ENCODE data around the gene LAPTM5.
A peak's percentile ranks its signal among the peaks of the same experiment; 100 is the strongest.
"Not testable (repeated sequence)": the region's sequence is repeated elsewhere in the genome, so short reads cannot be mapped to it uniquely, and the experiment has no call there.

LAPTM5 gene

GRCh38 chr1:30771005-30771404 lies 13.4 kb upstream of the LAPTM5 start:
- no peak overlapping the region for H3K9ac ChIP-seq (ENCODE audit: low read length in 5 of 5)
- H3K27ac ChIP-seq (ENCODE audit: low read depth, low read length): no peak overlapping the region
- H3K27me3 ChIP-seq (ENCODE audit: control insufficient read depth in 5 of 5, insufficient read depth in 4 of 5, low read length in 5 of 5): no peaks in the 10 kb centered on the region
- H3K9me3 ChIP-seq (ENCODE audit: control insufficient read depth in 5 of 5, low read length in 5 of 5): no peaks in the 10 kb centered on the region
- peaks cover 0 to 18% (median 12%) of the 10 kb centered on the region in 5 donors for H3K4me1 ChIP-seq (ENCODE audit: control insufficient read depth in 5 of 5, insufficient read depth in 5 of 5, low read length in 5 of 5)
- no peak overlapping the region for H3K4me3 ChIP-seq (ENCODE audit: low read depth in 1 of 5, low read length in 5 of 5)
- H3K36me3 ChIP-seq (ENCODE audit: control insufficient read depth in 5 of 5, insufficient read depth in 5 of 5, low read length in 5 of 5): no peaks in the 10 kb centered on the region

- Histone ChIP-seq H3K27me3 (ENCODE audit: control insufficient read depth in 5 of 5, insufficient read depth in 4 of 5, low read length in 5 of 5) (no peaks in the 10 kb centered on the region), H3K9me3 (ENCODE audit: control insufficient read depth in 5 of 5, low read length in 5 of 5) (no peaks in the 10 kb centered on the region), H3K27ac (ENCODE audit: low read depth, low read length) (no peak overlapping the region), H3K36me3 (ENCODE audit: control insufficient read depth in 5 of 5, insufficient read depth in 5 of 5, low read length in 5 of 5) (no peaks in the 10 kb centered on the region), H3K9ac (ENCODE audit: low read length in 5 of 5) (no peak overlapping the region), H3K4me1 (ENCODE audit: control insufficient read depth in 5 of 5, insufficient read depth in 5 of 5, low read length in 5 of 5) (peaks cover 0 to 18% (median 12%) of the 10 kb centered on the region in 5 donors), H3K4me3 (ENCODE audit: low read depth in 1 of 5, low read length in 5 of 5) (no peak overlapping the region)
Measured at GRCh38 chr1:30770150-30770549, 12.6 kb upstream of the LAPTM5 start.

DNA sequence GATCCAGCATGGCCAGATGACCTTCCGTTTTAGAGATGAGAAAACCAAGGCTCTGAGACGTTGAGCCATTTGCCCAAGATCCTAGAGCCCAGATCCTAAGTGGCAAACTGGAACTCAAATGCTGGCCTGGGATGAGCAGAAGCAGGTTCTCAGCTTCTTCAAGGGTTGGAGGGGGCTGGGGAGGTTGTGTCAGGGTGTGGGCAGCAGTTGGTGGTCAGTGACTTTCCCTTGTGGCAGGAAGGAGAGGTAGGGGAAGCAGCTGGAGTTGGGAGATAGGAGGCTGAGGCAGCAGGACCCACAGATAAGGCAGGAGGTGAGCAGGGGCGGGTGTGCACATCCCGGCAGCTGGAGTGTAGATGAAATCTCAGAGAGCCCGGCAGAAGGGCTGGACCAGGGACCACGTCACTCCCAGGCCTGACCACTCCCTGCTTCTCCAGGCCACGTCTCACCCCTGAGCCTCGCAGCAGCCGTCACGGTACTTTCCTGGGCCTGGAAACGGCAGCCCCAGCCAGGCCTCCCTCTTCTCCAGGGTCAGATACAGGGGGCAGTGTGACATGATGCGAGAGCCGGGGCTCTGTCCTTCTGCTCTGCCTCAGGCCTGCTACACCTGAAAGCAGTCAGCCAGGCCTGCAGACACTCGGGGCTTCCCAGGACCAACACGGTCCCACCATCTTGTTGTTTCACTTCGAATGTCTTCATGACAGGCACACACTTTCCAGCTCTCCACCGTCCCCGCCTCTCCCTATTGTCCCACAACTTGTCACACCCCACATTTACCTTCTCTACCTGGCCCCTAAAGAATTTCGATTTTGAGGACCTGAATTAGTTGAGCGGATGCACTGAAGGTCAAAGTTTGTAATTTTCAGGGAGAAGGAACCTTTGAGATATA lies 11.5 kb upstream of the LAPTM5 start:
- Histone ChIP-seq H3K9me3 (ENCODE audit: control insufficient read depth in 5 of 5, low read length in 5 of 5) (no peaks in the 10 kb centered on the region), H3K27me3 (ENCODE audit: control insufficient read depth in 5 of 5, insufficient read depth in 4 of 5, low read length in 5 of 5) (no peaks in the 10 kb centered on the region), H3K9ac (ENCODE audit: low read length in 5 of 5) (no peak overlapping the region), H3K4me1 (ENCODE audit: control insufficient read depth in 5 of 5, insufficient read depth in 5 of 5, low read length in 5 of 5) (peaks cover 0 to 18% (median 12%) of the 10 kb centered on the region in 5 donors), H3K36me3 (ENCODE audit: control insufficient read depth in 5 of 5, insufficient read depth in 5 of 5, low read length in 5 of 5) (no peaks in the 10 kb centered on the region), H3K27ac (ENCODE audit: low read depth, low read length) (peak overlapping the region; percentile 23), H3K4me3 (ENCODE audit: low read depth in 1 of 5, low read length in 5 of 5) (no peak overlapping the region)

DNA sequence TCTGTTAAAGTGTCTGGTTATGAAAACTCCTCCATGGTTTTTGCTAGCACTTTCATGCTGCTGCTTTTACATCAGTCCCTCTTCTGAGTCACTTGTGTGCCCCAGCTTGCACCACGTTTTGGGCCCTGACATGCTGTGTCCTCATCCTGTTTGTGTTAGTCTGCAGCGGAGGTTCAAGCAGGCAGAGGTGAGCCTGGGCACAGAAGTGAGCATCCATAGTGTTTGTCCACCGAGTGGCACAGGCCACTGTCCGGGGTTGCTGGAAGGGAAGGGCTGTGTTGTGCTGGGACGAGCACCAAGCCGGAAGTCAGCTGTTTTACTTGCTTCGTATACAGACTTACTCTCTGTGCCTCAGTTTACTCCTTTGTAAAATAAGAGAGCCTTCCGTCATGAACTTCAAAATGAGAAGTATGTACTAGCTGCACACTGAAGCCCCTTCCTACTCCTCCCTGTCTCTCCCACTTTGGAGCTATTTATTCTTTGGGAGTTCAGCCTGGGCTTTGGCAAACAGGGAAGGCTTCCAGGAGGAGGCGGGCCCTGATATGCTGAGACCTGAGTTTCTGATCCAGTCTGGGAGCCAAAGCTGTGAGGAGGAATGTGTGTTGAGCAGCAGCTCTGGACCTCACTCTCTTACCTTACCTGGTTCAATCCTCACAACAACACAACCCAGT lies 10.7 kb upstream of the LAPTM5 start:
- peak overlapping the region; percentile 23 for H3K27ac ChIP-seq (ENCODE audit: low read depth, low read length)
- peaks cover 0 to 25% (median 19%) of the 10 kb centered on the region in 5 donors for H3K4me1 ChIP-seq (ENCODE audit: control insufficient read depth in 5 of 5, insufficient read depth in 5 of 5, low read length in 5 of 5)
- H3K9me3 ChIP-seq (ENCODE audit: control insufficient read depth in 5 of 5, low read length in 5 of 5): no peaks in the 10 kb centered on the region
- H3K27me3 ChIP-seq (ENCODE audit: control insufficient read depth in 5 of 5, insufficient read depth in 4 of 5, low read length in 5 of 5): no peaks in the 10 kb centered on the region
- no peak overlapping the region for H3K9ac ChIP-seq (ENCODE audit: low read length in 5 of 5)
- H3K36me3 ChIP-seq (ENCODE audit: control insufficient read depth in 5 of 5, insufficient read depth in 5 of 5, low read length in 5 of 5): no peaks in the 10 kb centered on the region
- H3K4me3 ChIP-seq (ENCODE audit: low read depth in 1 of 5, low read length in 5 of 5): no peak overlapping the region

DNA sequence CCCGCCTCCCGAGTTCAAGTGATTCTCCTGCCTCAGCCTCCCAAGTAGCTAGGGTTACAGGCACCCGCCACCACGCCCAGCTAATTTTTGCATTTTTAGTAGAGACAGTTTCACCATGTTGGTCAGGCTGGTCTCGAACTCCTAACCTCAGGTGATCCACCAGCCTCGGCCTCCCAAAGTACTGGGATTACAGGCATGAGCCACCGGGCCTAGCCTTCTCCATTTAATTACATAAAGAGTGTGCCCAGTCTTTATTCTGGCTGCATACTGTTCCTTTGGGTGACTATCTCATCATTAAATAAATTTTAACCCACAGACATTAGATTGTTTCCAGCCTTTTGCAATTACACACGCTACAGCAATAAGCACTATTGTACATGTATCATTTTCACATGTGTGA lies 9.4 kb upstream of the LAPTM5 start:
- not testable (repeated sequence) for H3K4me3 ChIP-seq (ENCODE audit: low read depth in 1 of 5, low read length in 5 of 5); H3K27ac ChIP-seq (ENCODE audit: low read depth, low read length); H3K36me3 ChIP-seq (ENCODE audit: control insufficient read depth in 5 of 5, insufficient read depth in 5 of 5, low read length in 5 of 5); H3K9ac ChIP-seq (ENCODE audit: low read length in 5 of 5); H3K9me3 ChIP-seq (ENCODE audit: control insufficient read depth in 5 of 5, low read length in 5 of 5); H3K27me3 ChIP-seq (ENCODE audit: control insufficient read depth in 5 of 5, insufficient read depth in 4 of 5, low read length in 5 of 5)
- H3K4me1 ChIP-seq (ENCODE audit: control insufficient read depth in 5 of 5, insufficient read depth in 5 of 5, low read length in 5 of 5): peaks cover 2 to 35% (median 25%) of the 10 kb centered on the region in 5 donors

DNA sequence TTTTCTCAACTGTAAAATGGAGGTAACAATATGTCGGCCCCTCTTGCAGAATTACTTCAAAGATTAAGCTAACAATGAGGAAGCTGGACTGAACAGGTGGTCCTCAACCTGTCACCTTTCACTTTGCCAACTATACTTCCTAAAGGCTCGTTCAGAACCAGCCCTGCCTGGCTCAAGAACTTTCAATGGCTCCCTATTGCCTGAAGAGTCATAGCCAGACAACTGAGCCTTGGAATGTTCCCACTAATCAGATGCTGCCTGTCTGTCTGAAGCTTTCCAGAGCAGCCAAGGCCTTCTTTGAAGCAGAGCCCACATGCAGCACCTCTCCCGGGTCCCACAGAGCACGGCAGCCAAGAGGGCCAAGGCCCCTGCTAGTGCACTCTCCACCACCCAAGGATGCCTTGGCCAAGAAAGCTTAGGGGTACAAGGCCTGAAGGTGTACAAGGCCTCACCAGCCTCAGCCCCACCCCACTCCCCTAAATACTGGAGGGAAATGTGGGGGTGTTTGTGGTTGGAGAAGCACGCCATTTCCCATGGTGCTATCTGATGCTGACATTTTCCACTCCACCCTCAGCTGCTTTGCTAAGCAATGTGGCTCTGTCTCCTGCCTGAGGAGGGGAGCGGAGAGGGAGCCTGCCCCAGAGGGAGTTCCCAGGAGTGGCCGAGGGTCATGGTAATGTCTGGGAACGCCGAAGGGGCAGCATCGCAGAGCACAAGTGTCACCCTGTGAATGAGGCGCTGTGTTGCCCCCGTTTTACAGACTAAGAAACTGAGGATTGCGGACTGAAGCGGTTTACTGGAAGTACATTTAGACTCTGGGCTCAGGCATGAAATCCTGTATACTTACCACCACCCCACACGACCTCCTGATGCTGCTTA lies 8.2 kb upstream of the LAPTM5 start:
- Histone ChIP-seq H3K27me3 (ENCODE audit: control insufficient read depth in 5 of 5, insufficient read depth in 4 of 5, low read length in 5 of 5) (no peaks in the 10 kb centered on the region), H3K4me1 (ENCODE audit: control insufficient read depth in 5 of 5, insufficient read depth in 5 of 5, low read length in 5 of 5) (peaks cover 7 to 47% (median 29%) of the 10 kb centered on the region in 5 donors), H3K9ac (ENCODE audit: low read length in 5 of 5) (no peak overlapping the region), H3K9me3 (ENCODE audit: control insufficient read depth in 5 of 5, low read length in 5 of 5) (no peaks in the 10 kb centered on the region), H3K27ac (ENCODE audit: low read depth, low read length) (no peak overlapping the region), H3K36me3 (ENCODE audit: control insufficient read depth in 5 of 5, insufficient read depth in 5 of 5, low read length in 5 of 5) (no peaks in the 10 kb centered on the region), H3K4me3 (ENCODE audit: low read depth in 1 of 5, low read length in 5 of 5) (no peak overlapping the region)

DNA sequence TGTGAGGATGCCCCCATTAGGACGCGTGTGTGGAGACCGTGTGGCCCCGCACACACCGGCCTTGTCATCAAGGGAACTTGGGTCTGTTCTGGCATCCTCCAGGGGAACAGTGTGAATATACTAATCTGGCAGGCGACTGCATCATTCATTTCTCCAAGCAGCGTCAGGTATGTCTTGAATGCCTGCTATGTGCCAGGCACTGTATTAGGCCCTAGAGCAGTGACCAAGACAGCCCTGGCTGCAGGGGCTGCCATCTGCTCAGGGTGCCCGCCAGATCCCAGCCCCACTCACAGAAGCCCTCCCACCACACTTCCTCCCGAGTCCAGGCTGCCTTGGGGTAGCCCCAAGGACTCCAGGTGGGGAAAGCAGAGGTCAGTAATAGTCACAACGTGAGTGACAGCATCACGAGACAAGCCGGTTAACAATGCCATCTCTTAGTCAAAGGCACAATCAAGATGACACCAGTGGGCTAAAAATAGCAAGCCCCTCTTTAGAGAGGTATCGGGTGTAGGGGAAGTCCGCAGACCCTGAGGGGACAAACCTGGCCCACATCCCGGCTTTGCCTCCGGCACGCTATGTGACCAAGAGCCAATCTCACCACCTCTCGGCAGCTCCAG lies 7.5 kb upstream of the LAPTM5 start:
- H3K36me3 ChIP-seq (ENCODE audit: control insufficient read depth in 5 of 5, insufficient read depth in 5 of 5, low read length in 5 of 5): no peaks in the 10 kb centered on the region
- H3K4me3 ChIP-seq (ENCODE audit: low read depth in 1 of 5, low read length in 5 of 5): no peak overlapping the region
- no peak overlapping the region for H3K9ac ChIP-seq (ENCODE audit: low read length in 5 of 5)
- H3K4me1 ChIP-seq (ENCODE audit: control insufficient read depth in 5 of 5, insufficient read depth in 5 of 5, low read length in 5 of 5): peaks cover 7 to 54% (median 29%) of the 10 kb centered on the region in 5 donors
- H3K27ac ChIP-seq (ENCODE audit: low read depth, low read length): no peak overlapping the region
- H3K27me3 ChIP-seq (ENCODE audit: control insufficient read depth in 5 of 5, insufficient read depth in 4 of 5, low read length in 5 of 5): no peaks in the 10 kb centered on the region
- no peaks in the 10 kb centered on the region for H3K9me3 ChIP-seq (ENCODE audit: control insufficient read depth in 5 of 5, low read length in 5 of 5)

- no peaks in the 10 kb centered on the region for H3K36me3 ChIP-seq (ENCODE audit: control insufficient read depth in 5 of 5, insufficient read depth in 5 of 5, low read length in 5 of 5)
- H3K4me1 ChIP-seq (ENCODE audit: control insufficient read depth in 5 of 5, insufficient read depth in 5 of 5, low read length in 5 of 5): peaks cover 7 to 59% (median 29%) of the 10 kb centered on the region in 5 donors
- no peak overlapping the region for H3K27ac ChIP-seq (ENCODE audit: low read depth, low read length)
- H3K27me3 ChIP-seq (ENCODE audit: control insufficient read depth in 5 of 5, insufficient read depth in 4 of 5, low read length in 5 of 5): no peaks in the 10 kb centered on the region
- H3K9me3 ChIP-seq (ENCODE audit: control insufficient read depth in 5 of 5, low read length in 5 of 5): no peaks in the 10 kb centered on the region
- H3K4me3 ChIP-seq (ENCODE audit: low read depth in 1 of 5, low read length in 5 of 5): no peak overlapping the region
- no peak overlapping the region for H3K9ac ChIP-seq (ENCODE audit: low read length in 5 of 5)
Measured at GRCh38 chr1:30764396-30764795, 6.8 kb upstream of the LAPTM5 start.

- no peak overlapping the region for H3K4me3 ChIP-seq (ENCODE audit: low read depth in 1 of 5, low read length in 5 of 5)
- H3K4me1 ChIP-seq (ENCODE audit: control insufficient read depth in 5 of 5, insufficient read depth in 5 of 5, low read length in 5 of 5): peaks cover 7 to 59% (median 31%) of the 10 kb centered on the region in 5 donors
- no peaks in the 10 kb centered on the region for H3K27me3 ChIP-seq (ENCODE audit: control insufficient read depth in 5 of 5, insufficient read depth in 4 of 5, low read length in 5 of 5)
- no peaks in the 10 kb centered on the region for H3K36me3 ChIP-seq (ENCODE audit: control insufficient read depth in 5 of 5, insufficient read depth in 5 of 5, low read length in 5 of 5)
- H3K27ac ChIP-seq (ENCODE audit: low read depth, low read length): no peak overlapping the region
- H3K9ac ChIP-seq (ENCODE audit: low read length in 5 of 5): no peak overlapping the region
- H3K9me3 ChIP-seq (ENCODE audit: control insufficient read depth in 5 of 5, low read length in 5 of 5): no peaks in the 10 kb centered on the region
Measured at GRCh38 chr1:30763651-30764248, 6.2 kb upstream of the LAPTM5 start.

Data from subcutaneous abdominal adipose tissue (tissue), 5 donors.